ENCODE measurements around the gene FOCAD. TPM values are rescaled to one million over a fixed set of nuclear protein-coding genes. Genes with fewer than 3 reads are reported as not detected.

FOCAD gene
- total RNA-seq, 2 donors from 2014 or later, result 32.0 to 76.1 TPM

GRCh38 chr9:20873240-20873865 lies 189.3 kb downstream of the FOCAD start:
- Histone ChIP-seq H3K4me1 (replicated peaks) (no peaks in the 10 kb centered on the region), H3K27ac (no peak overlapping the region), H3K27me3 (replicated peaks; ENCODE audit: insufficient read depth) (no peaks in the 10 kb centered on the region), H3K36me3 (no peaks in the 10 kb centered on the region), H3K4me3 (no peak overlapping the region), H3K9me3 (no peaks in the 10 kb centered on the region)
- TF ChIP-seq POLR2A (IDR thresholded peaks at IDR 0.05) (no peak), POLR2AphosphoS5 (IDR thresholded peaks at IDR 0.05) (no peak)
- TF ChIP-seq, protein P1, sequence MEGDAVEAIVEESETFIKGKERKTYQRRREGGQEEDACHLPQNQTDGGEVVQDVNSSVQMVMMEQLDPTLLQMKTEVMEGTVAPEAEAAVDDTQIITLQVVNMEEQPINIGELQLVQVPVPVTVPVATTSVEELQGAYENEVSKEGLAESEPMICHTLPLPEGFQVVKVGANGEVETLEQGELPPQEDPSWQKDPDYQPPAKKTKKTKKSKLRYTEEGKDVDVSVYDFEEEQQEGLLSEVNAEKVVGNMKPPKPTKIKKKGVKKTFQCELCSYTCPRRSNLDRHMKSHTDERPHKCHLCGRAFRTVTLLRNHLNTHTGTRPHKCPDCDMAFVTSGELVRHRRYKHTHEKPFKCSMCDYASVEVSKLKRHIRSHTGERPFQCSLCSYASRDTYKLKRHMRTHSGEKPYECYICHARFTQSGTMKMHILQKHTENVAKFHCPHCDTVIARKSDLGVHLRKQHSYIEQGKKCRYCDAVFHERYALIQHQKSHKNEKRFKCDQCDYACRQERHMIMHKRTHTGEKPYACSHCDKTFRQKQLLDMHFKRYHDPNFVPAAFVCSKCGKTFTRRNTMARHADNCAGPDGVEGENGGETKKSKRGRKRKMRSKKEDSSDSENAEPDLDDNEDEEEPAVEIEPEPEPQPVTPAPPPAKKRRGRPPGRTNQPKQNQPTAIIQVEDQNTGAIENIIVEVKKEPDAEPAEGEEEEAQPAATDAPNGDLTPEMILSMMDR (IDR thresholded peaks at IDR 0.05), result no peak
- no peak for DNase-seq (ENCODE audit: low spot score)
- intact Hi-C loops (cut with DNase I), result no loop called here
- 89% methylated on average over 5 of the region's 5 CpGs for WGBS

GRCh38 chr9:20880271-20880670 lies 196.2 kb downstream of the FOCAD start:
- 86% methylated on average over 2 of the region's 2 CpGs for WGBS
- Histone ChIP-seq H3K27me3 (replicated peaks; ENCODE audit: insufficient read depth) (no peaks in the 10 kb centered on the region), H3K27ac (no peak overlapping the region), H3K36me3 (no peaks in the 10 kb centered on the region), H3K4me3 (no peak overlapping the region), H3K4me1 (replicated peaks) (no peaks in the 10 kb centered on the region), H3K9me3 (no peaks in the 10 kb centered on the region)
- intact Hi-C loops (cut with DNase I), result loop anchor here (5.0 kb wide), 1 partner anchor 232 kb away; no protein-coding TSS in a partner anchor
- no peak for DNase-seq (ENCODE audit: low spot score)
- TF ChIP-seq, protein P1 (IDR thresholded peaks at IDR 0.05), result no peak
- TF ChIP-seq POLR2A (IDR thresholded peaks at IDR 0.05) (no peak), POLR2AphosphoS5 (IDR thresholded peaks at IDR 0.05) (no peak)

- Histone ChIP-seq H3K36me3 (no peaks in the 10 kb centered on the region), H3K4me1 (replicated peaks) (no peaks in the 10 kb centered on the region), H3K4me3 (no peak overlapping the region), H3K27me3 (replicated peaks; ENCODE audit: insufficient read depth) (no peaks in the 10 kb centered on the region), H3K27ac (no peak overlapping the region), H3K9me3 (no peaks in the 10 kb centered on the region)
- WGBS, result 96% methylated on average over 2 of the region's 2 CpGs
- TF ChIP-seq POLR2AphosphoS5 (IDR thresholded peaks at IDR 0.05) (no peak), POLR2A (IDR thresholded peaks at IDR 0.05) (no peak)
- TF ChIP-seq, protein P1 (IDR thresholded peaks at IDR 0.05), result no peak
- no peak for DNase-seq (ENCODE audit: low spot score)
- intact Hi-C loops (cut with DNase I), result loop anchor here (5.0 kb wide), 1 partner anchor 232 kb away; no protein-coding TSS in a partner anchor
These were observed 196.6 kb downstream of the FOCAD start for GRCh38 chr9:20880675-20881074.

GRCh38 chr9:20884985-20885593 lies 201.0 kb downstream of the FOCAD start:
- H3K9me3 ChIP-seq, result no peaks in the 10 kb centered on the region
- TF ChIP-seq POLR2A (IDR thresholded peaks at IDR 0.05), result no peak
- TF ChIP-seq, protein P1 (IDR thresholded peaks at IDR 0.05), result peak in 3 of 4 experiments; percentile 32 to 44 (median 42)
- H3K27ac ChIP-seq, result no peak overlapping the region
- no peaks in the 10 kb centered on the region for H3K36me3 ChIP-seq
- intact Hi-C loops (cut with DNase I), result loop anchor here (5.0 kb wide), 1 partner anchor 227 kb away; no protein-coding TSS in a partner anchor
- 70% methylated on average over 5 of the region's 5 CpGs for WGBS
- no peak overlapping the region for H3K4me3 ChIP-seq
- DNase-seq (ENCODE audit: low spot score), result peak; percentile 15
- H3K4me1 ChIP-seq (replicated peaks), result no peaks in the 10 kb centered on the region
- H3K27me3 ChIP-seq (replicated peaks; ENCODE audit: insufficient read depth), result no peaks in the 10 kb centered on the region

Data from prostate gland (tissue), 2 donors.